CD4-positive, alpha-beta T cell treated with Interleukin-2 at 100 ng/mL for 4 hours (primary cell): ENCODE results near the gene OR2V2.

ENCODE experiments used
- DNase-seq: peaks from one replicate; pipeline ENCODE4 v3.0.0-alpha.2; 2020; ENCODE audit warnings: low spot score

Gene OR2V2

GRCh38 chr5:181190711-181191525 lies 43.5 kb downstream of the OR2V2 start:
- no peak for DNase-seq

- DNase-seq = peak; percentile 97
Measured at GRCh38 chr5:181191526-181192336, 44.3 kb downstream of the OR2V2 start.

- DNase-seq = no peak
Measured at GRCh38 chr5:181192337-181193046, 45.1 kb downstream of the OR2V2 start.

- no peak for DNase-seq
Measured at GRCh38 chr5:181193656-181194055, 46.3 kb downstream of the OR2V2 start.

- DNase-seq = no peak
Measured at GRCh38 chr5:181194489-181195248, 47.3 kb downstream of the OR2V2 start.

GRCh38 chr5:181195249-181195761 lies 47.9 kb downstream of the OR2V2 start:
- DNase-seq = no peak

GRCh38 chr5:181197326-181197951 lies 50.1 kb downstream of the OR2V2 start:
- DNase-seq = no peak

GRCh38 chr5:181198106-181198685 lies 50.8 kb downstream of the OR2V2 start:
- DNase-seq = no peak

GRCh38 chr5:181198905-181199519 lies 51.6 kb downstream of the OR2V2 start:
- no peak for DNase-seq

- no peak for DNase-seq
Measured at GRCh38 chr5:181199881-181200638, 52.7 kb downstream of the OR2V2 start.

GRCh38 chr5:181200816-181201215 lies 53.4 kb downstream of the OR2V2 start:
- DNase-seq = no peak

GRCh38 chr5:181203093-181203711 lies 55.8 kb downstream of the OR2V2 start:
- DNase-seq = no peak

- DNase-seq = no peak
Measured at GRCh38 chr5:181203777-181204112, 56.4 kb downstream of the OR2V2 start.

GRCh38 chr5:181204113-181204825 lies 56.9 kb downstream of the OR2V2 start:
- no peak for DNase-seq

- no peak for DNase-seq
Measured at GRCh38 chr5:181204826-181205760, 57.7 kb downstream of the OR2V2 start, which contains the start of gene TRIM7. TSS of gene TRIM7 (minus strand) at chr5:181205196. CDS start at chr5:181205110, 86 bp downstream.

GRCh38 chr5:181205761-181206649 lies 58.6 kb downstream of the OR2V2 start:
- DNase-seq = no peak
